Measurements from ENCODE around the gene IL1RL2. TPM values are rescaled to one million over a fixed set of nuclear protein-coding genes. Genes with fewer than 3 reads are reported as not detected.
A peak's percentile ranks its signal among the peaks of the same experiment; 100 is the strongest.

The IL1RL2 gene
- total and polyA plus RNA-seq, 2 of the 4 experiments (the other 2 are of a cell fraction), result 0.09 to 0.36 TPM

GRCh38 chr2:102230410-102230909 lies 43.6 kb downstream of the IL1RL2 start:
- Histone ChIP-seq H3K18ac (ENCODE audit: low read depth, low read length) (no peak overlapping the region), H3K9me1 (ENCODE audit: insufficient read depth, low read length) (peaks cover 20% of the 10 kb centered on the region), H3K56ac (ENCODE audit: extremely low read depth, insufficient read depth, low read length) (no peak overlapping the region), H3K9ac (ENCODE audit: low read depth, low read length) (no peak overlapping the region), H3K23ac (ENCODE audit: low read depth, low read length) (peak overlapping the region; percentile 53), H3K4me3 (ENCODE audit: insufficient read depth, low read depth, low read length) (no peak overlapping the region), H3K4ac (ENCODE audit: low read depth, low read length) (peak overlapping the region; percentile 62), H3K36me3 (ENCODE audit: control insufficient read depth, insufficient read depth, low read length) (no peaks in the 10 kb centered on the region), H4K5ac (ENCODE audit: low read depth, low read length) (no peak overlapping the region), H4K20me1 (ENCODE audit: insufficient read depth, low read length) (no peaks in the 10 kb centered on the region), H3K4me2 (ENCODE audit: low read depth, low read length) (no peak overlapping the region), H2AK5ac (ENCODE audit: low read depth, low read length) (peak overlapping the region; percentile 61), H3K14ac (replicated peaks; ENCODE audit: low read depth, low read length) (no peak overlapping the region), H2BK5ac (ENCODE audit: low read depth, low read length, poor library complexity, severe bottlenecking) (no peak overlapping the region), H3K4me1 (ENCODE audit: control insufficient read depth, insufficient read depth, low read length) (peaks cover 13% of the 10 kb centered on the region), H2AFZ (replicated peaks; ENCODE audit: low read length, poor library complexity) (no peak overlapping the region), H3K79me1 (ENCODE audit: low read depth in 1 of 2, low read length in 2 of 2) (no peaks in the 10 kb centered on the region), H2BK120ac (ENCODE audit: low read depth, low read length) (peak overlapping the region; percentile 44), H3K27me3 (ENCODE audit: control insufficient read depth, insufficient read depth, low read length) (no peaks in the 10 kb centered on the region), H4K8ac (ENCODE audit: low read depth in 2 of 2, low read length in 2 of 2) (no peak overlapping the region; a peak in 1 of 4 replicates), H4K91ac (ENCODE audit: insufficient read depth, low read depth, low read length) (peak overlapping the region; percentile 8; the same call in 1 of the 2 replicates), H2BK20ac (ENCODE audit: low read depth, low read length) (peak overlapping the region; percentile 69), H2BK15ac (ENCODE audit: low read depth, low read length) (peak overlapping the region; percentile 51; the same call in 2 of the 3 replicates), H3K27ac (ENCODE audit: insufficient read depth, low read length) (no peak overlapping the region), H3K9me3 (ENCODE audit: control insufficient read depth, insufficient read depth, low read length) (no peaks in the 10 kb centered on the region), H2AK9ac (replicated peaks; ENCODE audit: low read depth, low read length, poor library complexity) (no peak overlapping the region)
- DNase-seq (no peak), ATAC-seq (ENCODE audit: low read depth) (no peak)
- intact Hi-C loops (cut with micrococcal nuclease) (no loop called here), in situ Hi-C loops (cut with MboI; ENCODE audit: low sequenced_read_pairs) (no loop called here), dilution Hi-C loops (cut with HindIII; ENCODE audit: low sequenced_read_pairs, unreplicated experiment) (no loop called here)
- ChIA-PET POLR2A (ENCODE audit: unreplicated experiment) (no interaction called here), CTCF (interaction anchor here (1.1 to 1.5 kb wide), 2 partner anchors 10 to 210 kb away, joined by 5 read pairs; no protein-coding TSS in a partner anchor)
- BruUV-seq (replicated peaks), result no TSS peak
- TF ChIP-seq FOS (IDR thresholded peaks at IDR 0.05; ENCODE audit: low read depth, low read length) (no peak), NFE2L2 (IDR thresholded peaks at IDR 0.05; ENCODE audit: low read depth, low read length) (no peak), BHLHE40 (IDR thresholded peaks at IDR 0.05; ENCODE audit: low read depth, low read length) (no peak), RCOR1 (IDR thresholded peaks at IDR 0.05; ENCODE audit: insufficient replicate concordance, low read length) (no peak), ELK1 (IDR thresholded peaks at IDR 0.05; ENCODE audit: borderline replicate concordance, low read depth, low read length) (no peak), CHD1 (IDR thresholded peaks at IDR 0.05; ENCODE audit: low read depth, low read length) (no peak), MAZ (IDR thresholded peaks at IDR 0.05; ENCODE audit: borderline replicate concordance, low read depth, low read length) (no peak), CEBPB (IDR thresholded peaks at IDR 0.05; ENCODE audit: low read depth, low read length) (no peak), USF2 (IDR thresholded peaks at IDR 0.05; ENCODE audit: low read depth, low read length) (no peak)
- no CpG with 5 or more reads among the region's 9 CpGs for WGBS, 2 experiments (ENCODE audit: extremely low coverage in 2 of 2, insufficient read length in 1 of 2)

All from IMR-90 (cell line).